HG02970 (cell line): Measurements from ENCODE around the gene FAAH2.
"Not testable (repeated sequence)": the region's sequence is repeated elsewhere in the genome, so short reads cannot be mapped to it uniquely, and the experiment has no call there.

Experiments used
- ATAC-seq: cut with Tn5 transposase; IDR thresholded peaks from one replicate; pipeline ENCODE4 v1.9.1; 2021; ENCODE audit warnings: mild to moderate bottlenecking, moderate library complexity, moderate number of reproducible peaks; ENCODE audit not compliant: unreplicated experiment, low FRiP score

The FAAH2 gene, protein sequence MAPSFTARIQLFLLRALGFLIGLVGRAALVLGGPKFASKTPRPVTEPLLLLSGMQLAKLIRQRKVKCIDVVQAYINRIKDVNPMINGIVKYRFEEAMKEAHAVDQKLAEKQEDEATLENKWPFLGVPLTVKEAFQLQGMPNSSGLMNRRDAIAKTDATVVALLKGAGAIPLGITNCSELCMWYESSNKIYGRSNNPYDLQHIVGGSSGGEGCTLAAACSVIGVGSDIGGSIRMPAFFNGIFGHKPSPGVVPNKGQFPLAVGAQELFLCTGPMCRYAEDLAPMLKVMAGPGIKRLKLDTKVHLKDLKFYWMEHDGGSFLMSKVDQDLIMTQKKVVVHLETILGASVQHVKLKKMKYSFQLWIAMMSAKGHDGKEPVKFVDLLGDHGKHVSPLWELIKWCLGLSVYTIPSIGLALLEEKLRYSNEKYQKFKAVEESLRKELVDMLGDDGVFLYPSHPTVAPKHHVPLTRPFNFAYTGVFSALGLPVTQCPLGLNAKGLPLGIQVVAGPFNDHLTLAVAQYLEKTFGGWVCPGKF

GRCh38 chrX:57286507-57287251 lies at the start of gene FAAH2:
Gene FAAH2 (plus strand): TSS chrX:57286706. CDS start chrX:57286826, 120 bp downstream.
- peak; percentile 75 for ATAC-seq

- no peak for ATAC-seq
These were observed 44.5 kb upstream of the FAAH2 start for GRCh38 chrX:57241967-57242366.

- no peak for ATAC-seq
These were observed 34.5 kb upstream of the FAAH2 start for GRCh38 chrX:57251965-57252364.

DNA sequence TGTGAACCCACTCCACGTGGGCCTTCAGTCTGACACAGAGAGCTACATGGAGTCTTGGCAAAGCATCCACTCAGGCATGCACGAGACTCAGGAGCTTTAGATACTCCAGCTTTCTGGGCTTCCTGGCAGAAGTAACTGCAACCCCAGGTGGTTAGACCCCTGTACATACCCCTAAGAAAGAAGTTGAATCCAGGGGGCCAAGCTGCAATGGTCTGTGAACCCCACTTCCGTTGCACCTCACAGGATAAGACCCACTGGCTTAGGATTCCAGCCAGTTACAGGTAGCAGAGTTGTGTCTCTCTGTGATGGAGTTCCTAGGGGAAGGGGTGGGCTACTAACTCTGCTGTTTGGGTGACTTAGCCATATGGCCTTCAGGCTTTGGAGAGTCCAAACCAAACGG lies 21.4 kb upstream of the FAAH2 start:
- ATAC-seq: no peak

- ATAC-seq: no peak
These were observed 20.2 kb upstream of the FAAH2 start for GRCh38 chrX:57266275-57266674.

DNA sequence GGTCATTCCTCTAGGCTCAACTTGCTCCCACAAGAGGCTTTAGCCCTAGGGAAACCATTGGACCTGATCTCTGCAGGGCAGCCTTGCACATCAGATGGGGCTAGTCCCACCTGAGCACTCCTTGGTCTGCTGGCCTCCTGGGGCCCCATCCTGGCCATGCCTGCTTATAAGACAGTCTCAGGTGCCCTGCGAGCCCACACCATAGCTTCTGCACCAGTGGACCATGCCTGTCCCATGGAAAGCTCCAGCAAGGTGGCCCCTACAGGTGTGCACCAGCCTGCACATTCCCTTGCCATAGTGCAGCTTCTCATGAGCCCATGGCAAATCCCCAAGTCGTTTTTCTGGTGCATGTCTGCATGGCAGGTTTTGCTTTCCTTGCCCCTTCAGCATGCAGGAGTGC lies 19.6 kb upstream of the FAAH2 start:
- no peak for ATAC-seq

GRCh38 chrX:57267308-57267707 lies 19.2 kb upstream of the FAAH2 start:
- no peak for ATAC-seq

DNA sequence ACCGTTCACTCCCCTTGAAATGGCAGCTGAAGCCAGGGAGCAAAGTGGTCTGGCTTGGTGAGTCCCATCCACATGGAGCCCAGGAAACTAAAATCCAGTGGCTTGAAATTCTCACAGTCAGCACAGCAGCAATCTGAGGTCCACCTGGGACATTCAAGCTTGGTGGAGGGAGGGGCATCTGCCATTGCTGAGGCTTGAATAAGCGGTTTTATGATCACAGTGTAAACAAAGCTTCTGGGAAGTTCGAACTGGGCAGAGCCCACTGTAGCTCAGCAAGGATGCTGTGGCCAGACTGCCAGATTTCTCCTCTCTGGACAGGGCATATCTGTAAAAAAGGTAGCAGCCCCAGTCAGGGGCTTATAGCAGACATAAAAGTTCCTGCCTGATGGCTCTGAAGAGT lies 15.5 kb upstream of the FAAH2 start:
- no peak for ATAC-seq

DNA sequence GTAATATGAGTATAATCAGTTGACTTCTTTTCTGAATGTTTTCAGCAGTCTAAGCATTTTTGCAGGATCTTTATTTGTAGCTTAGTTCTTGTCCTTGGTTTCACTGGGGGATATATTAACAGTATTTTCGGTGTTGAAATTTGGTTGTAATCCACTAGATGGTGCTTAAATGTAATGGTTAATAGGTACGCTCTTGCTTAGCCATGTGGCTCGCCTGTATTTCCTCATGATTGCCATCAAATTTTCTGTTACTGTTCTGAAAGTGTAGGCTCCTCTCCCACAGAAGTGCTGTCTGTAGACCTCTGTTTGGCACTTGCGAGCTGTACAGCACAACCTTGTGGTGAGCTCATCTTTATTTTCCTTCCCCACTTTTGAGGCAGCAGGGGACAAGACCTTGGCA lies 3.9 kb upstream of the FAAH2 start:
- no peak for ATAC-seq

DNA sequence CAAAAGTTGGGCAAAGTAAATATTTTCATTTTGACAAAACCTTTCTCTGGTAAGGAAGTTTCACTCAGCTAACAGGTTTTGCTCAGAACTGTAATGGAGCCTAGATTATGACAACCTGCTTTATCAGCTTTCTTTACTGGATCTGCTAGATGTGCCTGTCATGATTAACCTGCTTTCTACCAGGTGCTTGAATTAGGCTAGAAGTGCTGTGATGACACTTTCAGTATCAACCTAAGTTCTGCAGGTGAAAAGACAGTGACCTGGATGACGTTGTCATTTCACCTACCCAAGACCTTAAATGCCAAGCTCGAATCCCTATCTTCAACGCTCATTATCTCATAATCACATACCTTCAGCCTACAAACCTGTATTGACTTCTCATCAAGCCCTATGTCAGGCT lies 1.5 kb upstream of the FAAH2 start:
- no peak for ATAC-seq

GRCh38 chrX:57289089-57289488 lies 2.6 kb downstream of the FAAH2 start:
- no peak for ATAC-seq

DNA sequence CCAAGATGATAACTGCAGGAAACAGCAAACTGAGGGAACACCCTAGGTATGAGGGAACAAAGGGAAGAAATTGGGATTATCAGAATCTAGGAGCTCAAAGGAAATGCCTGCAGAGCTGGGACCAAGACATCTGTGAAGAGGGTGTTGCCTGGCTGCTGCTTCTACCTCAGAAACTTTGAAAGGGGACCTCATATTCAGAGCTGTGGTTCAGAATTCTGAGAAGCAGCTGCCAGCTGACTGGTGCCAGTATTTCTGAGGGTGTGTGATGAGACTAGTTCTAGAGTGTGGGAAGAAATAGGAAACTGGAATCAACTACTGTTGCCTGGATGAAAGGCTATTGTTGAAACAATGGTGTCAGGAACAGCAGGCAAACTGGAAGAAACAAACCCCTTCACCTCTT lies 8.5 kb downstream of the FAAH2 start:
- no peak for ATAC-seq

DNA sequence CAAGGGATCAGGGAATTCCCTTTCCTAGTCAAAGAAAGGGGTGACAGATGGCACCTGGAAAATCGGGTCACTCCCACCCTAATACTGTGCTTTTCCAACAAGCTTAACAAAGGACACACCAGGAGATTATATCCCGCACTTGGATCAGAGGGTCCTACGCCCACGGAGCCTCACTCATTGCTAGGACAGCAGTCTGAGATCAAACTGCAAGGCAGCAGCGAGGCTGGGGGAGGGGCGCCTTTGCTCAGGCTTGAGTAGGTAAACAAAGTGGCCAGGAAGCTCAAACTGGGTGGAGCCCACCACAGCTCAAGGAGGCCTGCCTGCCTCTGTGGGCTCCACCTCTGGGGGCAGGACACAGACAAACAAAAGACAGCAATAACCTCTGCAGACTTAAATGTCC lies 9.2 kb downstream of the FAAH2 start:
- ATAC-seq: not testable (repeated sequence)

GRCh38 chrX:57313583-57314215 lies 27.2 kb downstream of the FAAH2 start:
- no peak for ATAC-seq

GRCh38 chrX:57329008-57329407 lies 42.5 kb downstream of the FAAH2 start:
- no peak for ATAC-seq

- ATAC-seq: not testable (repeated sequence)
These were observed 49.3 kb downstream of the FAAH2 start for GRCh38 chrX:57335790-57336189.

GRCh38 chrX:57353472-57354132 lies 67.1 kb downstream of the FAAH2 start:
- no peak for ATAC-seq

DNA sequence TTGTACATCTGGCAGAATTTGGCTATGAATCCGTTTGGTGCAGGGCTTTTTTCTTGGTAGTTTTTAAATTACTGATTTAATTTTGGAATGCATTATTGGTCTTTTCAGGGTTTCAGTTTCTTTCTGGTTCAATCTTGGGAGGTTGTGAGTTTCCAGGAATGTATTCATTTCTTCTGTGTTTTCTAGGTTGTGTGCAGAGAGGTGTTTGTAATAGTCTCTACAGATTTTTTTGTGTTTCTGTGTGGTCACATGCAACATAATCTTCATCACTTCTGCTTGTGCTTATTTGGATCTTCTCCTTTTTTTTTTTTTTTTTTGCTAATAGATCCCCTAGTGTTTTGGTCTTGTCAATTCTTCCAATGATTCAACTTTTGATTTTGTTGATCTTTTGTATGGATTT lies 77.6 kb downstream of the FAAH2 start:
- ATAC-seq: no peak

GRCh38 chrX:57366430-57366829 lies 79.9 kb downstream of the FAAH2 start:
- ATAC-seq: no peak

GRCh38 chrX:57367649-57368048 lies 81.1 kb downstream of the FAAH2 start:
- ATAC-seq: no peak

DNA sequence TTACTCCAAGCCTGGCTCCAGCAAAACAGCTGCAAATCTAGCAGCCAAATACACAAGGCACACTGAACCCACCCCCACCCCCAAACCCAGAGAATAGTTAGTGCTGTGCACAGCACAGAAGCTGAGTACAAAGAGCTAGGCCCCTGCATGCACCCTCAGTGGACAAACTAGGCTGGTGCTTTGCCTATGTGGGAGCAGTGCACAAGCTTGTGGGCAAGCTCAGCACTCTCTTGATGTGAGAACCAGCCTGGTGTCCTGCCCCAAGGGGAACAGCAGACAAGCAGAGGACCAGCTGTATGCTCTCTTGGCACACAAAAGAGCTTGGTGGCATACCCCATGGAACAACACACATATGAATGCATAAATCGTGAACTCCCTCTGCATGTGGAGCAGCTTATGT lies 81.7 kb downstream of the FAAH2 start:
- ATAC-seq: no peak
